SK-N-SH treated with all-trans-retinoic acid at 6 μM for 48 hours (cell line): Measurements from ENCODE around the gene FAM50B.

Experiments used
- ARNTL ChIP-seq: fragments of 450-650 bp; formaldehyde crosslinking; IDR thresholded peaks from 2 replicates; pipeline ENCODE4 v1.5.0; 2020; ENCODE audit warnings: low read depth, mild to moderate bottlenecking, moderate library complexity, borderline replicate concordance
- ESRRG ChIP-seq: fragments of 250-450 bp; sonication (Bioruptor Pico); IDR thresholded peaks from 2 replicates; pipeline ENCODE4 v1.6.1; 2021; ENCODE audit warnings: mild to moderate bottlenecking
- GLIS3 ChIP-seq: fragments of 250-450 bp; sonication (Bioruptor Pico); IDR thresholded peaks from 2 replicates; pipeline ENCODE4 v1.5.0; 2020; ENCODE audit warnings: mild to moderate bottlenecking, moderate library complexity
- RARB ChIP-seq: fragments of 250-450 bp; sonication (Bioruptor Pico); IDR thresholded peaks from 2 replicates; pipeline ENCODE4 v1.8.0; 2021; ENCODE audit warnings: mild to moderate bottlenecking, moderate library complexity
- TOX ChIP-seq: fragments of 250-450 bp; sonication (Bioruptor Pico); IDR thresholded peaks from 2 replicates; pipeline ENCODE4 v1.8.0; 2021; ENCODE audit warnings: mild to moderate bottlenecking, moderate library complexity, borderline replicate concordance
- ZFP30 ChIP-seq: fragments of 450-650 bp; formaldehyde crosslinking; IDR thresholded peaks from 2 replicates; pipeline ENCODE4 v1.5.0; 2022; ENCODE audit warnings: mild to moderate bottlenecking, moderate library complexity
- ZNF70 ChIP-seq: fragments of 450-650 bp; formaldehyde crosslinking; IDR thresholded peaks from 2 replicates; pipeline ENCODE4 v1.5.0; 2020; ENCODE audit warnings: mild to moderate bottlenecking, moderate library complexity
- TF ChIP-seq, protein P1 (sequence below): fragments of 250-450 bp; sonication (Bioruptor Pico); IDR thresholded peaks from 2 replicates; pipeline ENCODE4 v1.5.1; 2021; ENCODE audit warnings: mild to moderate bottlenecking, moderate library complexity
- TF ChIP-seq, protein P2 (sequence below): fragments of 250-450 bp; sonication (Bioruptor Pico); IDR thresholded peaks from 2 replicates; pipeline ENCODE4 v1.8.0; 2020; ENCODE audit warnings: mild to moderate bottlenecking, moderate library complexity, borderline replicate concordance
- TF ChIP-seq, protein P3 (sequence below): fragments of 250-450 bp; sonication (Bioruptor Pico); IDR thresholded peaks from 2 replicates; pipeline ENCODE4 v1.5.1; 2020; ENCODE audit warnings: low read depth, mild to moderate bottlenecking, moderate library complexity

- TF ChIP-seq ZNF70 (no peak), GLIS3 (CRISPR knock-in tag) (no peak), ESRRG (CRISPR knock-in tag) (no peak), TOX (CRISPR knock-in tag) (no peak), ZFP30 (CRISPR knock-in tag) (no peak), ARNTL (no peak), RARB (no peak)
- TF ChIP-seq, protein P1, sequence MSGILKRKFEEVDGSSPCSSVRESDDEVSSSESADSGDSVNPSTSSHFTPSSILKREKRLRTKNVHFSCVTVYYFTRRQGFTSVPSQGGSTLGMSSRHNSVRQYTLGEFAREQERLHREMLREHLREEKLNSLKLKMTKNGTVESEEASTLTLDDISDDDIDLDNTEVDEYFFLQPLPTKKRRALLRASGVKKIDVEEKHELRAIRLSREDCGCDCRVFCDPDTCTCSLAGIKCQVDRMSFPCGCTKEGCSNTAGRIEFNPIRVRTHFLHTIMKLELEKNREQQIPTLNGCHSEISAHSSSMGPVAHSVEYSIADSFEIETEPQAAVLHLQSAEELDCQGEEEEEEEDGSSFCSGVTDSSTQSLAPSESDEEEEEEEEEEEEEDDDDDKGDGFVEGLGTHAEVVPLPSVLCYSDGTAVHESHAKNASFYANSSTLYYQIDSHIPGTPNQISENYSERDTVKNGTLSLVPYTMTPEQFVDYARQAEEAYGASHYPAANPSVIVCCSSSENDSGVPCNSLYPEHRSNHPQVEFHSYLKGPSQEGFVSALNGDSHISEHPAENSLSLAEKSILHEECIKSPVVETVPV (CRISPR knock-in tag) = no peak
- TF ChIP-seq, protein P2, sequence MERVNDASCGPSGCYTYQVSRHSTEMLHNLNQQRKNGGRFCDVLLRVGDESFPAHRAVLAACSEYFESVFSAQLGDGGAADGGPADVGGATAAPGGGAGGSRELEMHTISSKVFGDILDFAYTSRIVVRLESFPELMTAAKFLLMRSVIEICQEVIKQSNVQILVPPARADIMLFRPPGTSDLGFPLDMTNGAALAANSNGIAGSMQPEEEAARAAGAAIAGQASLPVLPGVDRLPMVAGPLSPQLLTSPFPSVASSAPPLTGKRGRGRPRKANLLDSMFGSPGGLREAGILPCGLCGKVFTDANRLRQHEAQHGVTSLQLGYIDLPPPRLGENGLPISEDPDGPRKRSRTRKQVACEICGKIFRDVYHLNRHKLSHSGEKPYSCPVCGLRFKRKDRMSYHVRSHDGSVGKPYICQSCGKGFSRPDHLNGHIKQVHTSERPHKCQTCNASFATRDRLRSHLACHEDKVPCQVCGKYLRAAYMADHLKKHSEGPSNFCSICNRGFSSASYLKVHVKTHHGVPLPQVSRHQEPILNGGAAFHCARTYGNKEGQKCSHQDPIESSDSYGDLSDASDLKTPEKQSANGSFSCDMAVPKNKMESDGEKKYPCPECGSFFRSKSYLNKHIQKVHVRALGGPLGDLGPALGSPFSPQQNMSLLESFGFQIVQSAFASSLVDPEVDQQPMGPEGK (CRISPR knock-in tag) = no peak
- TF ChIP-seq, protein P3, sequence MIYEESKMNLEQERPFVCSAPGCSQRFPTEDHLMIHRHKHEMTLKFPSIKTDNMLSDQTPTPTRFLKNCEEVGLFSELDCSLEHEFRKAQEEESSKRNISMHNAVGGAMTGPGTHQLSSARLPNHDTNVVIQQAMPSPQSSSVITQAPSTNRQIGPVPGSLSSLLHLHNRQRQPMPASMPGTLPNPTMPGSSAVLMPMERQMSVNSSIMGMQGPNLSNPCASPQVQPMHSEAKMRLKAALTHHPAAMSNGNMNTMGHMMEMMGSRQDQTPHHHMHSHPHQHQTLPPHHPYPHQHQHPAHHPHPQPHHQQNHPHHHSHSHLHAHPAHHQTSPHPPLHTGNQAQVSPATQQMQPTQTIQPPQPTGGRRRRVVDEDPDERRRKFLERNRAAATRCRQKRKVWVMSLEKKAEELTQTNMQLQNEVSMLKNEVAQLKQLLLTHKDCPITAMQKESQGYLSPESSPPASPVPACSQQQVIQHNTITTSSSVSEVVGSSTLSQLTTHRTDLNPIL (CRISPR knock-in tag) = no peak
Measured at GRCh38 chr6:3884007-3884745, 35.0 kb downstream of the FAM50B start.
